Measurements from ENCODE around the gene SLC43A1.

DNA sequence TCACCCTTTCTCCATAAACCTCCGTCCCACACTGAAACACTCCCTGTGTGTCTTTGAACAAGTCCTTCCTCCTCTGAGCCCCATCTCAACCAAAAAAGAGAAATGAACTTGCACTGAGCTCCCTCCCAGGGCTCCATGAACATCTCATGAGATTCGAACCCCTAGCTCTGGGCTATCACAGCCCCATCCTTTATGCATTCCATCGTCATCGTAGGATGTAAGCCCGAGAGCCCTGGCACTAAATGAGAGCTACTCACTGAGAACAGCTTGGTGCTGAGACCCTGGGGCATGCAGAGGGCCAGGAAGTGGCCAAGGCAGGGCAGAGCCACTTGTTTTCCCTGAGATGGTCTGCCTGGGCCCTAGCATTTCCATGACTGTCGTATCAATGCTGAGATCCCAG lies 75.7 kb downstream of the SLC43A1 start:
- TF ChIP-seq, protein P1, sequence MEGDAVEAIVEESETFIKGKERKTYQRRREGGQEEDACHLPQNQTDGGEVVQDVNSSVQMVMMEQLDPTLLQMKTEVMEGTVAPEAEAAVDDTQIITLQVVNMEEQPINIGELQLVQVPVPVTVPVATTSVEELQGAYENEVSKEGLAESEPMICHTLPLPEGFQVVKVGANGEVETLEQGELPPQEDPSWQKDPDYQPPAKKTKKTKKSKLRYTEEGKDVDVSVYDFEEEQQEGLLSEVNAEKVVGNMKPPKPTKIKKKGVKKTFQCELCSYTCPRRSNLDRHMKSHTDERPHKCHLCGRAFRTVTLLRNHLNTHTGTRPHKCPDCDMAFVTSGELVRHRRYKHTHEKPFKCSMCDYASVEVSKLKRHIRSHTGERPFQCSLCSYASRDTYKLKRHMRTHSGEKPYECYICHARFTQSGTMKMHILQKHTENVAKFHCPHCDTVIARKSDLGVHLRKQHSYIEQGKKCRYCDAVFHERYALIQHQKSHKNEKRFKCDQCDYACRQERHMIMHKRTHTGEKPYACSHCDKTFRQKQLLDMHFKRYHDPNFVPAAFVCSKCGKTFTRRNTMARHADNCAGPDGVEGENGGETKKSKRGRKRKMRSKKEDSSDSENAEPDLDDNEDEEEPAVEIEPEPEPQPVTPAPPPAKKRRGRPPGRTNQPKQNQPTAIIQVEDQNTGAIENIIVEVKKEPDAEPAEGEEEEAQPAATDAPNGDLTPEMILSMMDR (conservative IDR thresholded peaks at IDR 0.05; ENCODE audit: low read depth, low read length), result no peak
- TF ChIP-seq SMC3 (IDR thresholded peaks at IDR 0.05; ENCODE audit: low read depth, low read length) (no peak), RFX5 (IDR thresholded peaks at IDR 0.05; ENCODE audit: low read depth, low read length) (no peak), MXI1 (IDR thresholded peaks at IDR 0.05; ENCODE audit: borderline replicate concordance, low read depth, low read length) (no peak)
- TF ChIP-seq, protein P2, sequence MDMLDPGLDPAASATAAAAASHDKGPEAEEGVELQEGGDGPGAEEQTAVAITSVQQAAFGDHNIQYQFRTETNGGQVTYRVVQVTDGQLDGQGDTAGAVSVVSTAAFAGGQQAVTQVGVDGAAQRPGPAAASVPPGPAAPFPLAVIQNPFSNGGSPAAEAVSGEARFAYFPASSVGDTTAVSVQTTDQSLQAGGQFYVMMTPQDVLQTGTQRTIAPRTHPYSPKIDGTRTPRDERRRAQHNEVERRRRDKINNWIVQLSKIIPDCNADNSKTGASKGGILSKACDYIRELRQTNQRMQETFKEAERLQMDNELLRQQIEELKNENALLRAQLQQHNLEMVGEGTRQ (IDR thresholded peaks at IDR 0.05; ENCODE audit: low read depth, low read length), result no peak
